ENCODE data around the gene KIAA0825. TPM values are rescaled to one million over a fixed set of nuclear protein-coding genes. Genes with fewer than 3 reads are reported as not detected.

The KIAA0825 gene
- total RNA-seq, 4 donors from 2014 or later, result 12.5 to 32.6 (median 15.9) TPM

- Histone ChIP-seq H3K36me3 (no peaks in the 10 kb centered on the region), H3K27ac (no peak overlapping the region), H3K9me3 (no peaks in the 10 kb centered on the region), H3K27me3 (no peaks in the 10 kb centered on the region), H3K4me3 (replicated peaks in 1 of 3) (no peak overlapping the region), H3K4me1 (no peaks in the 10 kb centered on the region)
- WGBS, 2 donors, result 70 to 96% methylated on average over 4 of the region's 4 CpGs
- no peak for DNase-seq
- TF ChIP-seq, protein P1, sequence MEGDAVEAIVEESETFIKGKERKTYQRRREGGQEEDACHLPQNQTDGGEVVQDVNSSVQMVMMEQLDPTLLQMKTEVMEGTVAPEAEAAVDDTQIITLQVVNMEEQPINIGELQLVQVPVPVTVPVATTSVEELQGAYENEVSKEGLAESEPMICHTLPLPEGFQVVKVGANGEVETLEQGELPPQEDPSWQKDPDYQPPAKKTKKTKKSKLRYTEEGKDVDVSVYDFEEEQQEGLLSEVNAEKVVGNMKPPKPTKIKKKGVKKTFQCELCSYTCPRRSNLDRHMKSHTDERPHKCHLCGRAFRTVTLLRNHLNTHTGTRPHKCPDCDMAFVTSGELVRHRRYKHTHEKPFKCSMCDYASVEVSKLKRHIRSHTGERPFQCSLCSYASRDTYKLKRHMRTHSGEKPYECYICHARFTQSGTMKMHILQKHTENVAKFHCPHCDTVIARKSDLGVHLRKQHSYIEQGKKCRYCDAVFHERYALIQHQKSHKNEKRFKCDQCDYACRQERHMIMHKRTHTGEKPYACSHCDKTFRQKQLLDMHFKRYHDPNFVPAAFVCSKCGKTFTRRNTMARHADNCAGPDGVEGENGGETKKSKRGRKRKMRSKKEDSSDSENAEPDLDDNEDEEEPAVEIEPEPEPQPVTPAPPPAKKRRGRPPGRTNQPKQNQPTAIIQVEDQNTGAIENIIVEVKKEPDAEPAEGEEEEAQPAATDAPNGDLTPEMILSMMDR (IDR thresholded peaks at IDR 0.05), result no peak
- TF ChIP-seq POLR2A (IDR thresholded peaks at IDR 0.05), result no peak
- intact Hi-C loops (cut with DNase I), result no loop called here
Observed at GRCh38 chr5:94353605-94354004, 264.8 kb downstream of the KIAA0825 start.

- Histone ChIP-seq H3K4me3 (replicated peaks in 1 of 3) (no peak overlapping the region), H3K36me3 (no peaks in the 10 kb centered on the region), H3K27me3 (no peaks in the 10 kb centered on the region), H3K4me1 (no peaks in the 10 kb centered on the region), H3K27ac (no peak overlapping the region), H3K9me3 (no peaks in the 10 kb centered on the region)
- TF ChIP-seq, protein P1 (IDR thresholded peaks at IDR 0.05), result no peak
- no peak for TF ChIP-seq POLR2A (IDR thresholded peaks at IDR 0.05)
- 95 to 98% methylated on average over 8 of the region's 8 CpGs for WGBS, 2 donors
- no peak for DNase-seq
- intact Hi-C loops (cut with DNase I), result no loop called here
Observed at GRCh38 chr5:94347130-94347529, 271.3 kb downstream of the KIAA0825 start.

DNA sequence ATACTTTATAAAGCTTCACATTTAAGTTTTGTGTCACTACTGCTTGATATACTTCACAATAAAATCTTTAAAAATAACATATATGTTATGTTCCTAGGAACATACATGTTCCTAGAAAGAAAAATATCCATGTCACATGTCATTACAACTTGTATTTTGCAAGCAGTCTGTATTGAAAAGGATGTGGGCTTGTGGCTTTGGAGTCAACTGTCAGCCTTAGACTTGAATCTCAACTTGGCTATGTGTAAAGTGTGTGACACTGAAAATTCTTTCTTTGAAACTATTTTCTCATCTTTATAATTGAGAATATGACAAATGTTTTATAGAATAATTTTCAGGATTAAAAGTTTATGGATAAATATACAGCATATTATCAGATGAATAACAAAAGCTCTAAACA lies 273.1 kb downstream of the KIAA0825 start:
- intact Hi-C loops (cut with DNase I), result no loop called here
- Histone ChIP-seq H3K36me3 (no peaks in the 10 kb centered on the region), H3K27me3 (no peaks in the 10 kb centered on the region), H3K4me3 (replicated peaks in 1 of 3) (no peak overlapping the region), H3K9me3 (no peaks in the 10 kb centered on the region), H3K27ac (no peak overlapping the region), H3K4me1 (no peaks in the 10 kb centered on the region)
- no peak for DNase-seq
- TF ChIP-seq POLR2A (IDR thresholded peaks at IDR 0.05), result no peak
- TF ChIP-seq, protein P1 (IDR thresholded peaks at IDR 0.05), result no peak

DNA sequence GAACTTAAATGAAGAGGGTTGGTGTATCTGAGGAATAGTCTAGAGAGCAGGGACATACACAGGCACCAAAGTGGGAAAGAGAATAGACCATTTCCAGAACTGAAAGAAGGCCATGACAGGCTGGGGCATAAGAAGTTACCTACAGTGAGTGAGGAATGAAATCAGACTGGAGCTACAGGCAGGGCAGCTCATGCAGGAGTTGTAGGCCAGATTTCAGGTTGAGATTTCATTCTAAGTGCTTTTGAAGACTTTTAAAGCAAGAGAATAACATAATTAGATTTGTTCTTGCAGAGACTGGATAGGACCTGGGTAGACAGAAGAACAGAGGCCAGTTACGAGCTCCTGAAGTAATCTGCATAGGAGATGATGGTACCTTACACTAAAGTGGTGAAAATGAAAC lies 280.8 kb downstream of the KIAA0825 start:
- no peaks in the 10 kb centered on the region for H3K4me1 ChIP-seq
- no peaks in the 10 kb centered on the region for H3K27me3 ChIP-seq
- TF ChIP-seq, protein P1 (IDR thresholded peaks at IDR 0.05), result no peak
- TF ChIP-seq POLR2A (IDR thresholded peaks at IDR 0.05), result no peak
- H3K27ac ChIP-seq, result no peak overlapping the region
- no peak for DNase-seq
- no peaks in the 10 kb centered on the region for H3K9me3 ChIP-seq
- H3K4me3 ChIP-seq (replicated peaks in 1 of 3), result no peak overlapping the region
- 94 to 98% methylated on average over 1 of the region's 1 CpG for WGBS, 2 donors
- H3K36me3 ChIP-seq, result no peaks in the 10 kb centered on the region
- intact Hi-C loops (cut with DNase I), result no loop called here

- Histone ChIP-seq H3K4me3 (replicated peaks in 1 of 3) (no peak overlapping the region), H3K9me3 (no peaks in the 10 kb centered on the region), H3K4me1 (no peaks in the 10 kb centered on the region), H3K27me3 (no peaks in the 10 kb centered on the region), H3K27ac (no peak overlapping the region), H3K36me3 (no peaks in the 10 kb centered on the region)
- no peak for DNase-seq
- 95 to 99% methylated on average over 2 of the region's 2 CpGs for WGBS, 2 donors
- intact Hi-C loops (cut with DNase I), result no loop called here
- TF ChIP-seq POLR2A (IDR thresholded peaks at IDR 0.05), result no peak
- TF ChIP-seq, protein P1 (IDR thresholded peaks at IDR 0.05), result no peak
Observed at GRCh38 chr5:94335936-94336335, 282.5 kb downstream of the KIAA0825 start.
